Measurements from ENCODE around the gene BCAR3.
"Not testable (repeated sequence)": the region's sequence is repeated elsewhere in the genome, so short reads cannot be mapped to it uniquely, and the experiment has no call there.

BCAR3 gene

GRCh38 chr1:93667642-93668041 is 14.0 kb downstream of the BCAR3 start:
- no peak for DNase-seq

- DNase-seq: no peak
Measured at GRCh38 chr1:93666613-93667384, 14.8 kb downstream of the BCAR3 start.

- no peak for DNase-seq
Measured at GRCh38 chr1:93665015-93665414, 16.6 kb downstream of the BCAR3 start.

- DNase-seq: no peak
Measured at GRCh38 chr1:93663208-93663614, 18.4 kb downstream of the BCAR3 start.

- no peak for DNase-seq
Measured at GRCh38 chr1:93662481-93663207, 19.0 kb downstream of the BCAR3 start.

GRCh38 chr1:93661829-93662474 is 19.7 kb downstream of the BCAR3 start:
- no peak for DNase-seq

GRCh38 chr1:93661341-93661740 is 20.3 kb downstream of the BCAR3 start:
- not testable (repeated sequence) for DNase-seq

- no peak for DNase-seq
Measured at GRCh38 chr1:93659822-93660503, 21.7 kb downstream of the BCAR3 start.

GRCh38 chr1:93658188-93658587 is 23.4 kb downstream of the BCAR3 start:
- no peak for DNase-seq

GRCh38 chr1:93656491-93656890 is 25.1 kb downstream of the BCAR3 start:
- DNase-seq: no peak

- DNase-seq: no peak
Measured at GRCh38 chr1:93653656-93654055, 28.0 kb downstream of the BCAR3 start.

GRCh38 chr1:93652323-93652949 is 29.2 kb downstream of the BCAR3 start:
- DNase-seq: no peak

- DNase-seq: no peak
Measured at GRCh38 chr1:93651695-93652094, 29.9 kb downstream of the BCAR3 start.

GRCh38 chr1:93650159-93650558 is 31.5 kb downstream of the BCAR3 start:
- DNase-seq: not testable (repeated sequence)

- no peak for DNase-seq
Measured at GRCh38 chr1:93649231-93649630, 32.4 kb downstream of the BCAR3 start.

GRCh38 chr1:93648656-93649055 is 33.0 kb downstream of the BCAR3 start:
- no peak for DNase-seq

GRCh38 chr1:93641527-93641926 is 40.1 kb downstream of the BCAR3 start:
- DNase-seq: no peak

- no peak for DNase-seq
Measured at GRCh38 chr1:93640656-93641440, 40.8 kb downstream of the BCAR3 start.

GRCh38 chr1:93638981-93639380 is 42.7 kb downstream of the BCAR3 start:
- no peak for DNase-seq

GRCh38 chr1:93638307-93638847 is 43.3 kb downstream of the BCAR3 start:
- DNase-seq: no peak

- no peak for DNase-seq
Measured at GRCh38 chr1:93636712-93637111, 44.9 kb downstream of the BCAR3 start.
